TTC549 (cell line): ENCODE measurements around the gene SLC24A1.

Source experiments
- FAIRE-seq: peaks from 2 replicates; lab custom pipeline; 2012; peaks lifted over from hg19 to GRCh38; lab: Jason Lieb, UNC

The SLC24A1 gene

DNA sequence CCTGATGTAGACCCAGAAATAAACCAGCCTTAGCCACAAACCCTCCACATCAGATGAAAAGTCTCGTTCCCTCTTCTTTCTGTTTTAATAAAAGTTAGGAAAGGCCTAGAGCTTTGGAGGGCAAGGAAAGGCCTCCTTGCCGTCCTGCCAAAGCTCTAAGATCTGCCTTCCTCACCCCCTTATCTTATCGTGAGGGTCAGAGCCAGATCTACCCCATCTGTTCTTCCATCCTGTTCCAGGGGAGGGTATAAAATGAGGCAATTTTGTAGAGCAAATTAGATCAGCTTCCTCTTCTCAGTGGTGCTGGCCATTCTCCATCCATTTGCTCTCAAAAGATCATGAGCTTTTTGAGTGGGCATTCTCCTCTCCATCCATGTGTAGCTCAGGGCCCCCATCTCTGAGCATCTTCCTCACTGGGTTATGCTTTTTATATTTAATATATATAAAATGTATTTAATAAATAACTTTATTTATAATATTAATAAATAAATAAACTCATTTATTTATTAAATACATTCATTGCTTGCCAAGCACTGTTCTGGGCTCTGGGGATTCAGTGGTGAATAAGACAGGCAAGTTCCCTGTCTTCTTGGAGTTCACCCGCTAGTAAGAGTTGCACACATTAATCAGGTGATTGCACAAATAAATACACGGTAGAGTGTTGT lies 2.0 kb upstream of the SLC24A1 start:
- no peak for FAIRE-seq

- no peak for FAIRE-seq
Measured at GRCh38 chr15:65620833-65621232, 905 bp upstream of the SLC24A1 start.

DNA sequence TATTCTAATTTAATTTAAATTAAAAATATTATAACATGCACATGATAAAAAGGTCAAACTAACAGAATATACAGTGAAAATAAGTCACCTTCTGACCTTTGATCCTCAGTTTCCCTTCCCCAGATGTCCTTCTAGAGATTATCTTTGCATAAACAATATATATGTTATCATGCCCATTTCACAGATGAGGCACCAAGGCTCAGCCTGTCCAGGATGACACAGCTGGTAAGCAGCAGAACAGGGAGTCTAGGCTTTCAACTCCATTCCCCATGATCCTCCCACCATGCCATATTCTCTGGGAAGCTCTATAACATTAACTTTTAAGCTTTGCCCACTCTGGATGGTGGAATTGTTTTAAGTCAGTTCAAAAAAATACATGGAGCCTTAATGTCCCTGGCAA lies 1.4 kb downstream of the SLC24A1 start:
- FAIRE-seq = no peak

DNA sequence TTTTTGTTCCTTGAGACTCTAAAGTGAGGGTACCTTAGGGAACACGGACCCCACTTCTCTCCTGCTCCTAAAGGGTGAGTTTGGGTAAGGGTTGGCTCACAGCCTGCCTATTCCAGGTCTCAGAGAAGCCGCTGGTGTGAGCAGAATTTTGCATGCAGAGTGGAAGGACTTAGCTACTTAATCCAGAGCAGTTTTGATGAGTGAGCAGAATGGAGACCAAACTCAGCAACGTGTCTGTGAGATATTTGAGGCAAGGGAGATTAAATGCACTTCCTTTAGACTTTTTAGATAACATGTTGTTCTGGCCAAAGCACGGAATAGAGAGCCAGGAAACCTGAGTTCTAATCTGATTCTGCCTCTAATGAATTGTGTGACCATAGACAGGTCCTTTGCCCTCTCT lies 5.1 kb downstream of the SLC24A1 start:
- no peak for FAIRE-seq

DNA sequence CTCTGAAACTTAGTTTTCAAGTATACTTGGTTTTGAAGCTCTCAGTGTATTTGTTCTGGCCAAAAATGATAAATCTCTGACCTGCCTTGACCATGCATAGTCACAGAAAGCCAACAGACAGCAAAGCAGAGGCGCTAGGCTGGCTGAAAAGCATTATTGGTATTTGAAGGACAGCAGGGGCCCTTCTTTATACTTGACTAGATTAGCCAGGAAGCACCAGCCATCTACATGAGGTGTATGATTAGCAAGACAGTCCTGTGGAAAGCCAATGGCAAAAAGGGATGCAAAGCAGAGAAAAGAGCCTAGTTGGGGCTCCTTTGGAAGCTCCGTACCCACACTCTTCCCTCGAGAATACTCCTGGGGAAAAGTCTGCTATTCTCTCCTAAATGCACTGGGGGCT lies 7.8 kb downstream of the SLC24A1 start:
- FAIRE-seq = no peak

DNA sequence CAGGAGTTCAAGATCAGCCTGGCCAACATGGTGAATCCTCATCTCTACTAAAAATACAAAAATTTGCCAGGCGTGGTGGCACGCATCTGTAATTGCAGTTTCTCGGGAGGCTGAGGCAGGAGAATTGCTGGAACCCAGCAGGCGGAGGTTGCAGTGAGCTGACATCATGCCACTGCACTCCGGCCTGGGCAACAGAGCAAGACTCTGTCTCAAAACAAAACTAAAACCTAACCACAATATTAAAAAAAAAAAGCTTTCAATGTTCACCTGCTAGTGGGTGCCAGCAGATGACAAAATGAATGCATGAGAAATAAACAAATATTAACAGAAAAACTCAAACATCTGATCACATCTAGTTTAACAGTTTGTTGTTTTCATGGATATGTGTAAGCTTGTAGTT lies 9.0 kb downstream of the SLC24A1 start:
- FAIRE-seq = no peak

GRCh38 chr15:65631503-65631902 lies 9.8 kb downstream of the SLC24A1 start:
- FAIRE-seq = no peak

GRCh38 chr15:65632780-65633375 lies 11.1 kb downstream of the SLC24A1 start:
- FAIRE-seq = no peak

- FAIRE-seq = no peak
Measured at GRCh38 chr15:65633752-65634151, 12.0 kb downstream of the SLC24A1 start.

DNA sequence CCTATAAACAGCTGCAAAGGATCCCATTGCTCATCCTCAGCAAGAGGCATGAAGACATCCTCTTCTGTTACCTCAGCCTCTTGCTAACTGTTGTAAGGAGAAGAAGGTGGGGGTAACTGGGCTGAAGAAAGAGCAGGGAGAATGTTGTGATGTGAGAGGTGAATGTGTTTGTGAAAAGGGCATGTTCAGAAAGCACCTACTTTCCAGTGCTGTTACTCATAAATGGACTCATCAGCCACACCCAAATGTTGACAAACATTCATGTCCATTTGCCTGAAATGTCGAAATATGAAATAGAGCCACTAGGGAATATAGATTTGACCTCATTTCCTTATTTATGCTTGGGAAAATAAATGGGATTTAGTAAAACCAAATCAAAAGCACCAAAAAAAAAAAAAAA lies 12.6 kb downstream of the SLC24A1 start:
- FAIRE-seq = no peak

GRCh38 chr15:65638109-65638508 lies 16.4 kb downstream of the SLC24A1 start:
- FAIRE-seq = no peak

DNA sequence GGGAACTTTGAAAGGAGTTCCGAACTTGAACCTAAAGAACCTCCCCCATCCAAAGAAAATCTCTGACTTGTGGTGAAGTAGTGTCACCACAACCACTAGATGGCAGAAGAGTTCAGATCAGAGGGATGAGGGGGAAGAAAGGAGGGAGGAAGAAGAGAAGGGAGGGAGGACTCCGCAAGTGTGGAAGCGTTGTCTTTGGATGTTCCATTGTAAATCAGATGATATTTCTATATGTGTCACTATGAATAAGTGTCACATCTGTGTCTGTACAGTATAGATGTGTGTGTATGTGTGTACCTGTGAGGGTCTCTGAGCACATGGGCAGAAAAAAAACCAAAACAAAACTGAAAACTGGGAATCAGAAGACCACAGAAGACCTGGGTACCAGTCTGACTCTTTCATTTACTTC lies 16.9 kb downstream of the SLC24A1 start:
- FAIRE-seq = peak; percentile 69

- FAIRE-seq = no peak
Measured at GRCh38 chr15:65639509-65639908, 17.8 kb downstream of the SLC24A1 start.

DNA sequence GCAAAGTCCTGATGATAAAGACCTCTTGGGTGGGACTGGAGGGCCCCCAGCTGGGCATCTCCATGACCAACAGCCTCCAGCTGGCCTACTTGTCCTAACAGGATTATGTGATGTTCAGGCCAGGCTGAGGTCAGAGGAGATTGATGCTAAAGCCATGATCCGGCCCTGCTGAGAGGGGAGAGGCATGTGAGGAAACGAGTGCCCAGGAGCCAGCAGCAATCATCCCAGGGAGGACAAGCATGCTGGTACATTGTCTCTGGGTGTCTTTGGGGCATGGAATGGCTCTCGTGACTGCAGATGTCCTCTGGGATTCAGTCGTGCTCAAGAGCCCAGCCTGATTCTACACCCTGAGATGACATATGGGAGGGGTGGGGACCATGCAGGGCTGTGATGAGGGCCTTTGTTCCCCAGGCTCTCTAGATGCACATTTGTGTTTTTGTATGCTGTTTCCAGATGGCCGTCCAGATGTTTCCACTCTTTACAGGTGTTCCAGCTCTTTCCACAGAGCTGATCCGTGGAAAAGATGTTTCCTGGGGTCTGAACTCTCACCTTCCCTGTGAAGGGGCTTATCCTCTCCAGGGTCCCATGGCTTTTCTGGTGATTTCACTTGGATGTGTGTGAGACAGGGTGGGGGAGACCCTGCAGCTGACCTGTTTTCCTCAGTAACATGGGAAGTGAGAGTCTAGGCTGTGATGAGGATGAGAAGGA lies 20.2 kb downstream of the SLC24A1 start:
- no peak for FAIRE-seq

GRCh38 chr15:65642594-65642993 lies 20.9 kb downstream of the SLC24A1 start:
- FAIRE-seq = no peak

- no peak for FAIRE-seq
Measured at GRCh38 chr15:65644282-65644681, 22.5 kb downstream of the SLC24A1 start.

DNA sequence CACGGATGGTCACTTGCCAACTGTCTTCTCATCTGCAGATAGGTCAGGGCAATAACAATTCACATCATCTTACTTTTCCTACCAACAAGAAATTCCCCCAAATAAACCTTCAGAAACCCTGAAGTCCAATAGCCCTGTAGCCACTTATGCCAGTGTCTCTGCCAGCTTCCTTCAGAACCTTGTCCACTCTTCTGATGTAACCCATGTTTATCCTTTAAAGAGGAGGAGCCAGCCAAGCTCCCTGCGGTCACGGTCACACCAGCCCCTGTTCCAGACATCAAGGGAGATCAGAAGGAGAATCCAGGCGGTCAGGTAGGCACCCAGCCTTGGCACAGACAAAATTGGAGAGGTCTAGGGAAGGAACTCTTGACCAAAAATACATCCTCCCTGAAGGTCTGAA lies 23.7 kb downstream of the SLC24A1 start:
- no peak for FAIRE-seq

GRCh38 chr15:65646486-65646885 lies 24.7 kb downstream of the SLC24A1 start:
- no peak for FAIRE-seq

GRCh38 chr15:65650312-65651041 lies 28.7 kb downstream of the SLC24A1 start:
- FAIRE-seq = no peak

- FAIRE-seq = no peak
Measured at GRCh38 chr15:65651042-65651322, 29.2 kb downstream of the SLC24A1 start.

- no peak for FAIRE-seq
Measured at GRCh38 chr15:65651831-65652749, 30.4 kb downstream of the SLC24A1 start.

- FAIRE-seq = no peak
Measured at GRCh38 chr15:65653341-65653740, 31.6 kb downstream of the SLC24A1 start.
